Stimulated activated CD8-positive, alpha-beta memory T cell treated with anti-CD3 and anti-CD28 coated beads, Interleukin-2, amount 100 ng/mL, for 1 hour (primary cell): ENCODE measurements around the gene F2.
"Not testable (repeated sequence)": the region's sequence is repeated elsewhere in the genome, so short reads cannot be mapped to it uniquely, and the experiment has no call there.

Source experiments
- DNase-seq, 2 donors: peaks; one replicate each; pipeline ENCODE4 v3.0.0-alpha.2; 2020; ENCODE audit warnings: low read depth in 2 of 2

Gene F2

DNA sequence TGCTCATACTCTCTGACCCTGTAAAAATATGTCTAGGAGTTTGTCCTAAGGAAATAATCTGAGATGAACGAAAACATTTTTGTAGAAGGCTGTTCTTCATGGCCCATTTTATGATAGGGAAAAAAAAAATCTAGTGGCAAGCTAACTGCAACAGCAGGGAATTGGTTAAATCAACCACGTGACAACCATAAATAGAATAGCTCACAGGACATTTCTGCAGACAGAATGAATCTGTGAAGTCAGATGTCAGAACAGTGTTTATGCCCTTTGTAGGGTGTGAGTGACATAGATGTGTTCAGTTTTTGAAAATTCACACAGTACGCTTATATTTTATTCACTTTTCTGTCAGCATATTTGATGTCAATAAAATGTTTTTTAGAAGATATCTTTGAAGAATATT, 34.6 kb upstream of the F2 start:
- no peak for DNase-seq

DNA sequence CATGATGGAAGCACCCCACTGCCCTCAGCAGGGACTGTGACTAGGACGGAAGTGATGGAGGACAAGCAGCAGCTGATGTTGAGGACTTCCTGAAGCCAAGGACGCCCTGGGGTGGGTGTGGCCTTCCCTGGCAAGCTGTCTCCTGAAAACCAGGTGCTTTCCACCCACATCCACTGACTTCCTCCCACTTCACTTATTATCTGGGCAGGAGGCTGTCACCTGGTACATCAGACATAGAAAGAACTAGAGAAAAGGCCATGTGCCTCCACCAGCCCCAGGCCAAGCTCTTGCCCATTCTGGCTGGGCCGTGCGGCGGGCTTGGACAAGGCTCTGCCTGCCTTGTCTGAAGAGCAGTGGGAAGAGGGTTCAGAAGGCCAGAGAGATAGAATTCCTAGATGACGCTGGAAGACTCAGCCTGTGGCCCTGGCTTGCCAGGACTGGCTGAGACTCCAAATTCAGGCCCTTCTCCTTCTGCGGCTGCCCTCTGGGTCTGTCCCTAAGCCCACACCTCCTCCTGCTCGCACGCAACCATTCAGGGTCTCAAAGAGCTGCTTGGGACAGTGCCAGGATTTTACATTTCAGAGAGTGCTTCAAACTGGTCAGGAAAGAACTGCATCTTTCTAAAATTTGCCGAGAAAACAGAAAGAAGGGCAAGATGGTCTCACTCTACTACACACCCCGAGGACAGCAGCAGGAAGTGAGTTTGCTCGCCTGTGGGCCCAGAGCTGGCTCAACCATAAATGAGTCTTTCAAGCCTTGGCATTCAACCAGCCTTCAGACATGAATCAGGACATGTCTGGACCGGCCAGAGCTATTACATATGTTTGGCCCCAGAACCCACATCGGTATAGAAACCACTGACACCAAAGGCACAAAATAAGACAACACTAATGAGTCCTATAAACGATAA, 31.9 kb upstream of the F2 start:
- DNase-seq = no peak

DNA sequence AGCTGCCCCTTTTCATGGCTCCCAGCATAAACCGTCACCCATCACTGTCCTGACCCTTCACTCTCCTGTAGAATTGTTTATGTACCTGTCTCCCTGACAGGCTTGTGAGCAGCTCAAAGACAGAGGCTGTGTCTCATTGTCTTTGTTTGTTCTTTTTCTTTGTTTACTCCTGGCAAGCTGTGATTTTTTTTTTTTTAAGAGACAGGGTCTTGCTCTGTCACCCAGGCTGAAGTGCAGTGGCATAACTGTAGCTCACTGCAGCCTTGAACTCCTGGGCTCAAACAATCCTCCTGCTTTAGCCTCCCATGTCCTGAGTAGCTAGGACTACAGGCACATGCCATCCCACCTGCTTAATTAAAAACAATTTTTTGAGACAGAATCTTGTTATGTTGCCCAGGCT, 28.3 kb upstream of the F2 start:
- no peak for DNase-seq

DNA sequence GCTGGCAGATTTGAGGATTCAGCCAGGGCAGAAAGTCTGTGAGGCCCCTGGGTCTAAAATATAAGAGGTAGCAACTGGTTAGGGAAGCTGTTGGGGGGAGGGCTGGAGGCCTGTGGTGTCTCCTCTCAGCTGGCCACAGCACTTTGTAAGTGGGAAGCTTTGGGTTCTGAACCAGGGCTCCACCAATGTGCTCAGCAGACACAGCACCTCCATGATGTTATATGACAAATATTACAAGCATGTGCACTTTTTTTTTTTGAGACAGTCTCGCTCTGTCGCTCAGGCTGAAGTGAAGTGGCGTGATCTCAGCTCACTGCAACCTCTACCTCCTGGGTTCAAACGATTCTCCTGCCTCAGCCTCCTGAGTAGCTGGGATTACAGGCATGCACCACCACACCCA, 26.6 kb upstream of the F2 start:
- no peak for DNase-seq

DNA sequence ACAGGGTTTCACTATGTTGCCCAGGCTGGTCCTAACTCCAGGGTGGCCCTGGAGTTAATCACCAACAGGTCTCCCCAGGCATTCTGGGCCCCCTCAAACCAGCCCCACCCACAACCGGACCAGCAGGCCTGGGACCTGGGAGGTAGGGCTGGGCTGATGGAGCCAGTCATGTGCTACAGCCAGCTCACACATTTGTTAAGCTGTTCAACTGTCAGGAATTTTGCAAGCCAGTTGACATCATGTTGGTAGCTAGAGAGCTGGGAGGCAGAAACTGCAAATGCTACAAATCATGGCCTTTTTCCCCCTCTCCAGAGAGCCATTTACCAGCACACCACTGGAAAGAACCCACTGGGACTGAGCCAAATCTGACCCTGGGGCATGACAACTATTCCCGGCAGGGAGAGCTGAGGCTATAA, 25.4 kb upstream of the F2 start:
- DNase-seq = no peak

DNA sequence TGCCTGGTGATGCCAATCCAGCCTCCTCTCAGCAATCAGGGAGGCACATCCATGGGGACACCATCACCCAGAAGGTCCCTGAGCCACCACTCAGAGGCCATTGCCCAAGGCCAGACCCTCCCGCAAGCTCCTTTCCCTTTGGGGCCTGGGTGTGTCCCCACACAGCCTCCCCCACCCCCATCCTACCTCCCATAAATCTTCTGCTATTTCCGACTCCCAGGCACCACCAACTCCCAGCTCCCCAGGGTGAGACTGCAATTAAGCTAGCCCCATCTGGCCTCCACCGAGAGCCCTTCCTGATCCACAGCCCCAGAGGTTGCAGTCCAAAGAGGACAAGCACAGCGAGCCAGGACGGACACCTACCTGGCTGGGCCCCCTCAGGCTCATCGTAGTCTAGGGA, 24.9 kb upstream of the F2 start:
- no peak for DNase-seq

DNA sequence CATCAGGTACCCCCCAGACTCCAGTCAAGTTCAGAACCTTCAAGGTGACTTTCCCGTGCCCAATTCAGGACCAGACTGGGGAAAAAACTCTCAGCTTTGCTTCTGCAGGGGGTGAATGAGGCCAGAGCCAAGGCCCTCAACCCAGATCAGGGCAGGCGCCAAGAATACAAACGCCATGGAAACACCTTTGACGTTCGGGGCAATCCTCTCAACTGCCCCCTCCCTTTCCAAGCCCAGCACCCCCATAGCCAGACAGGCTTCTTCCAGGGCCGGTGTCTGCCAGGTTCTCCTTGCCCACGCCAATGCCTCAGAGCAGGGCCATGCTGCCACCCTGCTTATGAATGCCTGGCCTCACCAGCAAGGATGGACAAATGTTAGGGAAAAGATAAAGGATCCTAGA, 24.4 kb upstream of the F2 start:
- no peak for DNase-seq

DNA sequence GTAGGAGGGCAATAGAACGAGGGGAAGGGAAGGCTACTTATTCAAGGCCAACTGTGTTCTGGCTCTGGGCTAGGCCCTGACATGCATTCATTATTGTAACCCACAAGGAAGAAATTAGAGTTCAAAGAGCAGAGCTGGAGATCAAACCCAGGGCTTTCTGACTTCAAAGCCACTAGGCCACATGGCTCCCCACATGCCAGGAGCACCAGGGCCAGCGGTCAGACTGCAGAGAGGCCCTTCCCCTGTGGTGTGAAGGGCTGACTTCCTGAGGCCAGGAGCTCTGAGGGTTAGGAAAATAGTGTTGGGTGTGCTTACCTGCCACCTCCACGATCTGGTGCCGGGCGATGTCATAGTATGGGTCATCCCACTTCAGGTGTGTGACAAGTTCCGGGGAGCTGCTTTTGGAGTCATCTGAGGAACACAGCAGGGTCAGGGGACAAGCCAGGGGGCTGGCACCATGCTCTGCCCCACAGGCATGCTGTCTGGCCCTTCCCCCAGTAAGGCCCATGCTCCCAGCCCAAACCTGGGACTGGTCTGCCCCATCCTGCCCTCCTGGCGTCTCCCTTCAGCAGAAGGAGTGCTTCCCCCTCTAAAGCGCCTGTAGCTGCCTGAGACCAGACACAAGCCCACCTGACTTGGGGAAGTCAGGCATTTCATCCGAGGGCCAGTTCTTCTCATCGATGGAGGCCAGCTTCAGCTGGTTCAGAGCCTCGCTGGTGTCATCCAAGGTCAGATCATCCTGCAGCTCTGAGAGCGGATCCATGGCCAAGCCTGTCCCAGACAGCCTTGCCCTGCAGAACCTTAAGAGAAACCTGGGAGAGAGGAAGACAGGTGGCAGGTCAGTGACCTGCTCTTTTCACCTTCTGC, 23.4 kb upstream of the F2 start:
- no peak for DNase-seq

DNA sequence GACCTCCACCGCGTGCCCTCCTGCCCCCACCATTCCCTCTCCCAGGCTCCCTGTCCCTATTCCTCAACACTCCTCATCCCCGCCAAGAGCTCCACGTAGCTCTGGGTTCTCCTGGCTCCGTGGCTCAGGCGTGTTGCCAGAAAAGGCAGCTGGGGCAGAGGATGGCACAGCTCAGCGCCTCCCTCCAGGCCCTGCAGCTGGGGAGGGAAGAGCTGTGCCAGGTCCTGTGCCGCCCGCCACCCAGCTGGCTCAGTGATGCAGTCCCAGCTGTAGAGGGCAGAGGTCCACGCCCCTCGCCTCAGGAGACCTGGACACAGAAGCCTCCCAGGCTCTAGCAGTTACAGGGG, 22.8 kb upstream of the F2 start:
- DNase-seq = no peak

DNA sequence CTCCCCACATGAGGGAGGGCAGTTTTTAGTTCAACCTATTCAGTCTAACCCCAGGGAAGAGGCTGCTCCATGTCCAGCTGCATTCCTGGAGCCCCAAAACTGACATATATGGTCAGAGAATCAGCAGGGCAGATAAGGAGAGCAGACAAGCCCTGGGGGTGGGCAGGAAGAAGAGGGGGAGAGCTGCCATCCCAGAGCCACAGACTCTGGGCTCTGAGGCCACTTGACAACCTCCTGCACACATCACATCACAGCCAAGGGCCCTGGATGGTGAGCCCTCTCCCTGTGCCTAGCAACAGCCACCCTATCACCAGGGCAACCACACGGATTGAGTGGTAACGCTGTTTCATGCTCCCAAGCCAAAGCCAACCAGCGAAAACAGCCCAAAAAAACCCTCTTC, 21.7 kb upstream of the F2 start:
- no peak for DNase-seq

DNA sequence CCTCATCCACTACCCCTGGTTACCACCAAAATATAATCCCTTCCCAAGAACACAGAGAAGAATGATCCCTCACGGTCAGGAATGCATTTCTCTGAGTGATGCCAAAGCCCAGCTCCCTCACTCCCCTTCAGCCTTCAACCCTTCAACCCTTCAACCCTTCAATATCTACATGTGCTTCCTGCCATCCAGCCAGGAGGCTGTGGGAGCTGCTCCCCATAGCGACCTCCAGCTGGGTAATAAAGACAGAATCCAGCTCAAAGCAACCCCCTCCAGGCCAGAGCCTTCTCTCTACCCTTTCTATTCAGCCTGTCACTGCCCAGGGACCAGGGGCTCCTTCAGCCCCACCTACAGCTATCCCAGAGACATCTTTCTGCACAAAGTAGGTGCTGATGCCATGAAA, 21.3 kb upstream of the F2 start:
- no peak for DNase-seq

DNA sequence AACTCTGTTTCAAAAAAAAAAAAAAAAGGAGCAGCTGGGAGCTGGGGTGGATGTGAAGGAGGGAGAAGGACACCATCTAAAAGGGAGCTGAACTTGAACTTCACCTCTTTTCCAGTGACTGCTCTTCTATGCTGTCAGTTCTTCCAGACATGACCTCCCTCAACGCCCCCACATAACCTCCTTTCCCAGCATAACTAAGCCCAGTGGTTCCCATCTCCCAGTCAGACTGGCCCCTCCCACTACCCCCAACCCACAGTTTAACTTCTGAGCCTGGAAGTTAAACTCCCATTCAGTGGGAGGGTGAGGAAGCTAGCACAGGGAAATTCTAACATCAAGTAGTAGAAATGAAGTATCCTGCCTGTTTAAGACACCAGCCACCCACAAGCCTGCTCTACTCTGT, 20.4 kb upstream of the F2 start:
- no peak for DNase-seq

DNA sequence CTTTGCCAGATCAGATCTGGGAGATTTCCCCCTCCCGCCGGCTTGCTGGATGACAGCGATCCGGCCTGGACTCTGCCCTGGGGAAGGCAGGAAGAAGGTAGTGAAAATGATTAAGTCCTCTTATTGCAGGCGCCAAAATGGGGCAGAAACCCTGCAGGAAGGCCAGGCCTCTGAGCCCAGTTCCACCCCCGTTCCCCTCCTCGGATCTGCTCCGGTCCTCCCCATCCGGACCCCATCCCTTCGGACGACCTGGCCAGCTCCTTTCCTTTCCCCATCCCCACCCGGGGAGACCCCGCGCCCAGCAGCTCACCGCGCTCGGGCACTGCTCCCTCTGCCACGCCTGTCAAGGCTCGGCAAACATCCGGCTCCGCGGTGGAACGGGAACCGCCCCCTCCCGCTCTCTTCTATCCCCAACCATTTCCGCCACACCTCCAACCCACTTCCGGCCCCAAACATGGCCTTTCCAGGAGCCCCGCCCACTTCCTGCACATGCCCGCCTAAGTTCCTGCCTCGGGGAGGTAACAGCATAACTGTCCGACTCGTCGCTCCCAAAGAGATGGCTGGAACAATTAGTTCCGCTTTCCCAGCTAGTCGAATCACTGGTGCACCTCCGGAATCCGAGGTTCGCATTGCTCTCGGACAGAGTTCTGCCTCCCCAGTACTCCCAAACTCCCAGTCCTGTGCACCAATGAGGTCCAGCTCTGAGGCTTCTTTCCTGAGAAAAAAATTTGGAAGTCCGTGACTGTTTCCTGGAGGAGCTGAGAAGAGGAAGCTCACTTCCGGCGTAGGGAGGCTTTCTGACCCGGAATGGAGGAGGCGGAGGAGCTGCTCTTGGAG, 18.6 kb upstream of the F2 start, which contains the start of the genes ARHGAP1 and ZNF408:
Gene ARHGAP1 (minus strand): TSS at position 379 of the 837 bp plus-strand sequence. CDS start 4,512 bp downstream, outside the sequence.
Gene ZNF408 (plus strand): TSS at position 791 of the 837 bp plus-strand sequence. CDS start 17 bp downstream, at position 808.
- DNase-seq = peak; percentile 98 to 99

DNA sequence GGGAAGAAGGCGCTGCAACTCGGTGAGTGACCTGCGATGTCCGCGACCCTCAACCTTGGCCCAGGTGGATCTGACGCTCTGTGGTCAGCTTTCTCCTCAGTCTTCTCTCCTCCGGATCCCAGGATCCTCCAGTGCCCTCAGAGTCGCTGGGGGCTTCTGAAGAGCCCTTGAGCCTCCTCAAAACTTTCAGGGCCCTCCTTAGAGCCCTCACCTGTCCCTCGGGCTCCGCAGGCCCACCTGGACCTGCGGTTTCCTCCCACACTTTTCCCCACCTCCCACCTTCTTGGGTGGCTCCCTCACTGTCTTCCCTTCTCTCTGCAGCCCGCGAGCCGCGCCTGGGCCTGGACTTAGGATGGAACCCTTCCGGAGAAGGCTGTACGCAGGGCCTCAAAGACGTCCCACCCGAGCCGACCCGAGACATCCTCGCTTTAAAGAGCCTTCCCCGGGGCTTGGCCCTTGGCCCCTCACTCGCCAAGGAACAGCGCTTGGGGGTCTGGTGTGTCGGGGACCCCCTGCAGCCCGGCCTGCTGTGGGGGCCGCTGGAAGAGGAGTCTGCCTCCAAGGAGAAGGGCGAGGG, 17.8 kb upstream of the F2 start:
- no peak for DNase-seq

DNA sequence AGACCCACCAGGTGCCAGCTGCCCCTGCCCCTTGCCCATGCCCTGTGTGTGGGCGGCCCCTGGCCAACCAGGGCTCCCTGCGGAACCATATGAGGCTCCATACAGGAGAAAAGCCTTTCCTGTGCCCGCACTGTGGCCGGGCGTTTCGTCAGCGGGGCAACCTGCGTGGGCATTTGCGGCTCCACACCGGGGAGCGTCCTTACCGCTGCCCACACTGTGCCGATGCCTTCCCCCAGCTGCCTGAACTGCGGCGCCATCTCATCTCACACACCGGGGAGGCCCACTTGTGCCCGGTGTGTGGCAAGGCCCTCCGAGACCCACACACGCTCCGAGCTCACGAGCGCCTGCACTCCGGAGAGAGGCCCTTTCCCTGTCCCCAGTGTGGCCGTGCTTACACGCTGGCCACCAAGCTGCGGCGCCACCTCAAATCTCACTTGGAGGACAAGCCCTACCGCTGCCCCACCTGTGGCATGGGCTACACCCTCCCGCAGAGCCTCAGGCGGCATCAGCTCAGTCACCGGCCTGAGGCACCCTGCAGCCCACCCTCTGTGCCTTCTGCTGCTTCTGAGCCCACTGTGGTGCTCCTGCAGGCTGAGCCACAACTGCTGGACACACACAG, 13.8 kb upstream of the F2 start:
- DNase-seq = no peak

DNA sequence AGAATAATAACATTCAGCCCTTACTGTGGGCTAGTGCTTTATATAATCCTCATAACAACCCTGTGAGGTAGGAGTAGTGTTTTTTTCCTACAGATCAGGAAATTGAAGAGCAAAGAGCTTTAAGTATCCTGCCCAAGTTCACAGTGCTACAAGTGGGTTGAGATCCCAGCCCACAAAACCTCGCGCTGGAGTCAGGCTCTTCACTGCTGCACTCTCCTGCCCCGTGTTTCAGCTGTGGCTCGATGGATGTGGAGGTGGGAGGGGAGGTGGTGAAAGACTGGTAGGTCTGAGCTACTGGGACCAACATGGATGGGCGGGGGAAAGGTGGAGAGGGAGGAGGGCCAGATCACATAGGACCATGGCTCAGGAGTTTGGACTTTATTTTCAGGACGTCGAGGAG, 12.1 kb upstream of the F2 start:
- DNase-seq = no peak

DNA sequence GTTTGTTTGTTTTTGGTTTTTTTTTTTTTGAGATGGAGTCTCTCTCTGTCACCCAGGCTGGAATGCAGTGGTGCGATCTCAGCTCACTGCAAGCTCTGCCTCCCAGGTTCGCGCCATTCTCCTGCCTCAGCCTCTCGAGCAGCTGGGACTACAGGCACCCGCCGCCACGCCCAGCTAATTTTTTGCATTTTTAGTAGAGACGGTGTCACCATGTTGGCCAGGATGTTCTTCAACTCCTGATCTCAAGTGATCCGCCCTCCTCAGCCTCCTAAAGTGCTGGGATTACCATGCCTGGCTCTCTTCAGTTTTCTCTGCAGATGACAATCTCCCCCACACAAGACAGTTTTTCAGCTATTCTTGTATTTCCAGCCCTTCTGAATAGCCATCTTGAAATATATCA, 9.7 kb upstream of the F2 start:
- not testable (repeated sequence) for DNase-seq

DNA sequence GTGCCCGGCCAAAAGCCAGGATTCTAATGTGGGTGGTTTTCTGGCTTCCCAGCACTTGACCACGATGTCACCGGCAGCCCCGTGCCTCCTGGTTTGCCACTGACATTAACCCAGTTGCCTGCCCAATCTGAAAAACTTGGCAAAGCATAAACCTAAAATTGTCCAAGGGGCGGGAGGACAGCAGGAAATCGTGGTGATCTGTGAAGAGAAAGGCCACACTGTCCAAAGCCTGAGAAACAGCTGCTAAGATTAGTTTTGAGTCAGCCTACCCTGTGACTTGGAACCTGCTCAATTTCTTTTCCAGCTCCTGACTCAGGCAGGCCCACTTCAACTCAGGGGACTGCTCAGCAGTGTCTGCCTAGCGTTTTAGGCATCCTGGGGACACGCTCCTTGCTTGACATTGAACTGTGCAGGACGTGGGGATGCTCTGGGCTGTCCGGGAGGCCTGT, 8.2 kb upstream of the F2 start:
- no peak for DNase-seq

DNA sequence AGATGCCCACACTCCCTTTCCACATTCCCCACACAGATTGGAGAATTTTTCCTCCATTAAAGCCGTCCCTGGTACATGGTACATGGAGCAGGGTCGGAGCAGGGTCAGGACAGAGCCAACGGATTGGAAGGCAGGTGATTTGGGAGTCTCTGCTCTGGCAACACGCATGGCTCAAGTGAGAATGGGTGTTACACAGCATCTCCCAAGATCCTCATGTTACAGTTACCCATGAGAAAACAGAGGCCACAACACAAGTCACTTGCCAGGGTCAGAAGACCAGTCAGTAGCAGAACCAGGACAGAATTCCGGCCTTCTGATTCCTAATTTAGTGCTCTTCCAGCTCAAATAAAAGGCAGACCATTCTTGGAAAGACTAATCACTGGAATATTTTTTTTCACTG, 7.7 kb upstream of the F2 start:
- DNase-seq = no peak

DNA sequence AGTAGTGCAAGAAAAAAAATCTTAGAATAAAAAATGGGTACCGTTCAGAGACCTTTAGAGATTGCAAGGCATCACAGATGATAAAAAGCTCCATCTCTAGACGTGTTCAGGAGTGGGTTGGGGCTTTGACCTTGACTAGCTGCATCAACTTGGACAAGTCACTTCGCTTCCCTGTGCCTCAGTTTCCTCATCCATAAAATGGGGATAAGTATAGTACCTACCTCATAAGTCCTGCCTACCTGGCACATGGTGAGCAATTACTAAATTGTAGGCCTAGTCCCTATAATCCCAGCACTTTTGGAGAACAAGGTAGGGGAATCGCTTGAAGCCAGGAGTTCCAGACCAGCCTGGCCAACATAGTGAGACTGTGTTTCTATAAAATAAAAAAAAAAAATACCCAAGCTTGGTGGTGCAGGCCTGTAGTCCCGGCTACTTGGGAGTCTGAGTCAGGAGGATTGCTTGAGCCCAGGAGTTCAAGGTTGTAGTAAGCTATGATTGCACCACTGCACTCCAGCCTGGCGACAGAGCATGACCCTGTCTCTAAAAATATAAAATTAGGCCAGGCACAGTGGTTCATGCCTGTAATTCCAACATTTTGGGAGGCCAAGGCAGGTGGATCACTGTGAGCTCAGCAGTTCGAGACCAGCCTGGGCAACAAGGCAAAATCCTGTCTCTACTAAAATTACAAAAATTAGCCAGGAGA, 6.0 kb upstream of the F2 start:
- DNase-seq = no peak

DNA sequence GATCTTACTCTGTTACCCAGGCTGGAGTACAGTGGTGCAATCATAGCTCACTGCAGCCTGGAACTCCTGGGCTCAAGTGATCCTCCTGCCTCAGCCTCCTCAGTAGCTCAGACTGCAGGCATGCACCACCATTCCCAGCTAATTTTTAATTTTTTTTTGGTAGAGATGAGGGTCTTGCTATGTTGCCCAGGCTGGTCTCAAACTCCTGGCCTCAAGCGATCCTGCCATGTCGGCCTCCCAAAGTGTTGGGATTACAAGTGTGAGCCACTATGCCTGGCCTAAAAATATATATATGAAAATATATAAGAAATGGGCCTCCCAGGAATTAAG, 1.2 kb upstream of the F2 start:
- not testable (repeated sequence) for DNase-seq
